Keratinocyte (primary cell): Measurements from ENCODE around the gene AMMECR1. TPM values are rescaled to one million over a fixed set of nuclear protein-coding genes. Genes with fewer than 3 reads are reported as not detected.
A peak's percentile ranks its signal among the peaks of the same experiment; 100 is the strongest.

ENCODE experiments used
- DNase-seq: peaks from one replicate; pipeline ENCODE4 v3.0.0-alpha.2; 2011; ENCODE audit warnings: low read depth, missing footprints, low spot score
- FAIRE-seq: peaks from 2 replicates; lab custom pipeline; 2011; peaks lifted over from hg19 to GRCh38; lab: Jason Lieb, UNC
- H2AFZ ChIP-seq: 2 replicates; pipeline ENCODE4 v1.6.0; 2012; ENCODE audit warnings: low read length, control low read depth, inconsistent platforms; ENCODE audit not compliant: control insufficient read depth
- H3K27ac ChIP-seq: 2 replicates; pipeline ENCODE4 v1.5.1; 2011; ENCODE audit warnings: low read length; ENCODE audit not compliant: control insufficient read depth, insufficient read depth
- H3K27me3 ChIP-seq: 3 replicates; pipeline ENCODE4 v1.6.0; 2011; ENCODE audit warnings: low read length; ENCODE audit not compliant: control insufficient read depth, insufficient read depth; ENCODE audit errors: extremely low read depth
- H3K36me3 ChIP-seq, 2 experiments: 2 replicates in 1 of 2; 3 replicates in 1 of 2; pipeline ENCODE4 v1.5.1; 2011; ENCODE audit warnings: low read length in 2 of 2, mild to moderate bottlenecking in 1 of 2; ENCODE audit not compliant: control insufficient read depth in 2 of 2, insufficient read depth in 2 of 2; ENCODE audit errors: extremely low read depth in 1 of 2
- H3K4me1 ChIP-seq: 3 replicates; pipeline ENCODE4 v1.5.1; 2011; ENCODE audit warnings: low read length; ENCODE audit not compliant: control insufficient read depth, insufficient read depth; ENCODE audit errors: extremely low read depth
- H3K4me2 ChIP-seq: 3 replicates; pipeline ENCODE4 v1.6.0; 2011; ENCODE audit warnings: low read depth, low read length; ENCODE audit not compliant: control insufficient read depth, insufficient read depth; ENCODE audit errors: extremely low read depth
- H3K4me3 ChIP-seq, 3 experiments: fragments of 200-600 bp in 1 of 3; sonication (generic) in 1 of 3; 2 replicates in 2 of 3; 3 replicates in 1 of 3; pipeline ENCODE4 v1.5.1; 2011 to 2016; ENCODE audit warnings: low read length in 3 of 3, mild to moderate bottlenecking in 3 of 3, control low read depth in 2 of 3, inconsistent platforms in 1 of 3, low read depth in 1 of 3, mixed read lengths in 1 of 3, mixed run types in 1 of 3, moderate library complexity in 1 of 3; ENCODE audit not compliant: control insufficient read depth in 2 of 3, insufficient read depth in 2 of 3; ENCODE audit errors: extremely low read depth in 1 of 3
- H3K79me2 ChIP-seq: 2 replicates; pipeline ENCODE4 v1.6.0; 2012; ENCODE audit warnings: low read length; ENCODE audit not compliant: control insufficient read depth, insufficient read depth
- H3K9ac ChIP-seq: 3 replicates; pipeline ENCODE4 v1.6.0; 2011; ENCODE audit warnings: low read length; ENCODE audit not compliant: control insufficient read depth, insufficient read depth; ENCODE audit errors: extremely low read depth
- H3K9me1 ChIP-seq: 3 replicates; pipeline ENCODE4 v1.6.0; 2011; ENCODE audit warnings: low read length; ENCODE audit not compliant: control insufficient read depth, insufficient read depth; ENCODE audit errors: extremely low read depth
- H3K9me3 ChIP-seq: 2 replicates; pipeline ENCODE4 v1.5.1; 2012; ENCODE audit warnings: low read depth, low read length; ENCODE audit not compliant: control insufficient read depth
- H4K20me1 ChIP-seq: 3 replicates; pipeline ENCODE4 v1.6.0; 2011; ENCODE audit warnings: low read length; ENCODE audit not compliant: control insufficient read depth, insufficient read depth; ENCODE audit errors: extremely low read depth
- EZH2 ChIP-seq: IDR thresholded peaks from one replicate; pipeline ENCODE4 v1.6.1; 2012; ENCODE audit warnings: inconsistent platforms, mild to moderate bottlenecking, low read length, moderate library complexity
- dilution Hi-C: fragments of 300-500 bp; cut with MboI; formaldehyde crosslinking; loops from one replicate; pipeline ENCODE4 v1.7.0; 2020; ENCODE audit warnings: low sequenced_read_pairs; ENCODE audit not compliant: extremely low pct_ligation_motif_present
- polyA plus RNA-seq, 5 experiments: library from polyadenylated mRNA; depleted of rRNA in 3 of 5; stranded (reverse) in 3 of 5; stranded (forward) in 1 of 5; unstranded in 1 of 5; fragments of >200 nt; gene quantifications; 1 replicate in 1 of 5; 2 replicates in 3 of 5; 3 replicates in 1 of 5; pipeline versions ENCODE4 v1.2.1 to v1.2.3, GENCODE V29; 2011 to 2012; ENCODE audit warnings: missing spikeins in 2 of 5, low read depth in 1 of 5, low replicate concordance in 1 of 5
- TF ChIP-seq, protein P1 (sequence below), 3 experiments: IDR thresholded peaks in 1 of 3; conservative IDR thresholded peaks in 1 of 3; optimal IDR thresholded peaks in 1 of 3; 2 replicates in 2 of 3; 3 replicates in 1 of 3; pipeline versions ENCODE3 to v1.5.1; 2011; ENCODE audit warnings: low read length in 3 of 3, mild to moderate bottlenecking in 3 of 3, moderate library complexity in 2 of 3, control low read depth in 1 of 3, inconsistent platforms in 1 of 3; ENCODE audit not compliant: insufficient read depth in 2 of 3; ENCODE audit errors: extremely low read depth in 1 of 3

AMMECR1 gene
- polyA plus RNA-seq, 1 donor (not counting 4 experiments of a cell fraction or from before 2014, with no cell fraction given): 15.5 TPM

GRCh38 chrX:110219920-110220319 is 98.0 kb downstream of the AMMECR1 start:
- Histone ChIP-seq H3K79me2 (no peaks in the 10 kb centered on the region), H3K9me3 (no peaks in the 10 kb centered on the region), H3K36me3 (no peaks in the 10 kb centered on the region), H3K4me3 (no peak overlapping the region), H3K9ac (no peak overlapping the region), H3K9me1 (no peaks in the 10 kb centered on the region), H3K27ac (peak overlapping the region; percentile 57), H2AFZ (no peak overlapping the region), H3K27me3 (no peaks in the 10 kb centered on the region), H3K4me1 (peaks cover 12% of the 10 kb centered on the region), H4K20me1 (no peaks in the 10 kb centered on the region), H3K4me2 (peak overlapping the region; percentile 49)
- dilution Hi-C loops: no loop called here
- TF ChIP-seq EZH2: no peak
- TF ChIP-seq, protein P1, sequence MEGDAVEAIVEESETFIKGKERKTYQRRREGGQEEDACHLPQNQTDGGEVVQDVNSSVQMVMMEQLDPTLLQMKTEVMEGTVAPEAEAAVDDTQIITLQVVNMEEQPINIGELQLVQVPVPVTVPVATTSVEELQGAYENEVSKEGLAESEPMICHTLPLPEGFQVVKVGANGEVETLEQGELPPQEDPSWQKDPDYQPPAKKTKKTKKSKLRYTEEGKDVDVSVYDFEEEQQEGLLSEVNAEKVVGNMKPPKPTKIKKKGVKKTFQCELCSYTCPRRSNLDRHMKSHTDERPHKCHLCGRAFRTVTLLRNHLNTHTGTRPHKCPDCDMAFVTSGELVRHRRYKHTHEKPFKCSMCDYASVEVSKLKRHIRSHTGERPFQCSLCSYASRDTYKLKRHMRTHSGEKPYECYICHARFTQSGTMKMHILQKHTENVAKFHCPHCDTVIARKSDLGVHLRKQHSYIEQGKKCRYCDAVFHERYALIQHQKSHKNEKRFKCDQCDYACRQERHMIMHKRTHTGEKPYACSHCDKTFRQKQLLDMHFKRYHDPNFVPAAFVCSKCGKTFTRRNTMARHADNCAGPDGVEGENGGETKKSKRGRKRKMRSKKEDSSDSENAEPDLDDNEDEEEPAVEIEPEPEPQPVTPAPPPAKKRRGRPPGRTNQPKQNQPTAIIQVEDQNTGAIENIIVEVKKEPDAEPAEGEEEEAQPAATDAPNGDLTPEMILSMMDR (optimal IDR thresholded peaks at IDR 0.05 in 1 of 3, IDR thresholded peaks at IDR 0.05 in 1 of 3, conservative IDR thresholded peaks at IDR 0.05 in 1 of 3; ENCODE audit: extremely low read depth in 1 of 3, insufficient read depth in 2 of 3, low read length in 3 of 3): no peak
- FAIRE-seq (peak; percentile 74), DNase-seq (no peak)

- Histone ChIP-seq H3K79me2 (no peaks in the 10 kb centered on the region), H2AFZ (no peak overlapping the region), H3K4me1 (peaks cover 12% of the 10 kb centered on the region), H3K9me3 (no peaks in the 10 kb centered on the region), H3K36me3 (no peaks in the 10 kb centered on the region), H3K4me2 (no peak overlapping the region), H3K9me1 (no peaks in the 10 kb centered on the region), H3K27me3 (no peaks in the 10 kb centered on the region), H3K4me3 (no peak overlapping the region), H4K20me1 (no peaks in the 10 kb centered on the region), H3K9ac (no peak overlapping the region), H3K27ac (no peak overlapping the region)
- DNase-seq: no peak
- FAIRE-seq: no peak
- dilution Hi-C loops: no loop called here
- TF ChIP-seq EZH2: no peak
- TF ChIP-seq, protein P1 (optimal IDR thresholded peaks at IDR 0.05 in 1 of 3, IDR thresholded peaks at IDR 0.05 in 1 of 3, conservative IDR thresholded peaks at IDR 0.05 in 1 of 3; ENCODE audit: extremely low read depth in 1 of 3, insufficient read depth in 2 of 3, low read length in 3 of 3): no peak
Observed at GRCh38 chrX:110218591-110218990, 99.3 kb downstream of the AMMECR1 start.
